C4-2B (cell line): ENCODE results near the gene EFEMP2.

Experiments
- H3K27ac ChIP-seq: fragments of 450-650 bp; 2 replicates; pipeline ENCODE4 v1.5.1; 2017
- CTCF ChIP-seq: fragments of 450-650 bp; conservative IDR thresholded peaks from 2 replicates; pipeline ENCODE4 v1.5.1; 2017; ENCODE audit warnings: mild to moderate bottlenecking
- ZFX ChIP-seq: fragments of 450-650 bp; IDR thresholded peaks from 2 replicates; pipeline ENCODE4 v1.6.1; 2017

The EFEMP2 gene

GRCh38 chr11:65866509-65867283, 5.9 kb downstream of the EFEMP2 start:
- no peak overlapping the region for H3K27ac ChIP-seq
- TF ChIP-seq CTCF = no peak
- TF ChIP-seq ZFX = no peak

DNA sequence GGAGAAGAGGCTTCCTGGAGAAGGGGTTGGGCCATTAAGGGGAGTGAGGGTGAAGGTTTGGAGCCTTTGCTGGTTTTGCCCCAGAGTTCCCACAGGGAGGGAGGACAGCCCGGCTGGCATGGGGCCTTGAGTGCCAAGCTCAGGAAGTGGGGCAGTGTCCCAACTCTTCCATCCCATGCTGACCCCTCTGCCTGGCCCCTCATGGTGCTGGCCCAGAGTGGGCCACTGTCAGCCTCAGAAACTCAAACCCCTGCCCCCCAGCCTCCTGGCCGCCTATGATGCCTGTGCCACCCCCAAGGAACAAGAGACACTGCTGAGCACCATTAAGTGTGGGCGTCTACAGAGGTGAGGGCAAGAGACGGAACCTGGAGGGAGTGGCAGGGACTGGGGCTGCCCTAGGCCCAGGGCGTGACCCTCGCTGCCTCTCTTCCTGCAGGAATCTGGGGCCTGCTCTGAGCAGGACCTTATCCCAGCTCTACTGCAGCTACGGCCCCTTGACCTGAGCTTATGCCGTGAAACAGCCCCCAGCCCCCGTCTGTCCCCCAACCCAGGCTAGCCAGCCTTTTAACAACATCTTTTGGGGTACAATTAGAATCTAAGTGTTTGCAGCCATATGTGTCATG, 6.9 kb downstream of the EFEMP2 start:
- TF ChIP-seq CTCF = no peak
- no peak for TF ChIP-seq ZFX
- no peak overlapping the region for H3K27ac ChIP-seq

- no peak overlapping the region for H3K27ac ChIP-seq
- TF ChIP-seq ZFX = no peak
- no peak for TF ChIP-seq CTCF
Measured at GRCh38 chr11:65864706-65865471, 7.7 kb downstream of the EFEMP2 start.

DNA sequence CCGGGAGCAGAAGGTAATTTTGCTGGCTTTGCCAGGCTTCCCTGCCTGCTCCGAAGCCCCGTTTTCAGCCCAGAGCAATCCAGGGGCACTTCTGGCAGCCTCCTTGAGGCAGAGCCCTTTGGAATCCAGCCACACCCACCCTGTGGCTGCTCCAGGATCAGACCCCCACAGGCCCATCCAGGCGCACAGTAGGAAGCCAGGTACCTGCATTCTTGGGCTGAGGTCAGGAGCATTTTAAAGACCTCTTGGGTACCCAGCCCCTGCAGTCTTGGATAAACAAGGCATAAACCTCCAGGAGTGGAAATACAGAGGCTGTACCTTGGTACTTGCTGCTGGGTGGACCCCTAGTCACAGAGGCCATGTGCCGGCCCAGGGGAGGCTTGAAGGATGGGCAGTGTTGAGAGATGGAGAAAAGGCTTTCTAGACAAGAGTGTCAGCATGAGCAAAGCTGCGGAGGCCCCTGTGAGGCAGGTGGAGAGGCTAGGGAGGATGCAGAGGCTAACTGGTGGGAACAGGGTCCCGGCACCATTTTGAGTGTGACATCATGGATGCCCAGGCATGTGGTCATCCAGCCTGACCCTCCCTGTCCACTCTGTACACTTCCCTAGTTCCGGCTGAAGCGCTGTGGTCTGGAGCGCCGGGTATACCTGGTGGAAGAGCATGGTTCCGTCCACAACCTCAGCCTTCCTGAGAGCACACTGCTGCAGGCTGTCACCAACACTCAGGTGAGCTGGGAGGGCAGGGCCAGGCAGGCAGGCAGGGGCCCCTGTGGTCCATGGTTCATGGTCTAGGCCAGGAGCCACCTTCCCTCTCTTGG, 8.5 kb downstream of the EFEMP2 start:
- TF ChIP-seq CTCF = no peak
- no peak for TF ChIP-seq ZFX
- H3K27ac ChIP-seq = no peak overlapping the region

- no peak for TF ChIP-seq ZFX
- no peak for TF ChIP-seq CTCF
- no peak overlapping the region for H3K27ac ChIP-seq
Measured at GRCh38 chr11:65862941-65863888, 9.4 kb downstream of the EFEMP2 start.

GRCh38 chr11:65862191-65862735, 10.3 kb downstream of the EFEMP2 start:
- peak overlapping the region; percentile 98 for H3K27ac ChIP-seq
- TF ChIP-seq CTCF = no peak
- no peak for TF ChIP-seq ZFX
